22Rv1 (cell line): ENCODE data around the gene PROM1.

ENCODE experiments used
- ZFX ChIP-seq: fragments of 450-650 bp; IDR thresholded peaks from 2 replicates; pipeline ENCODE4 v1.6.1; 2017; ENCODE audit warnings: antibody characterized with exemption, borderline replicate concordance
- TF ChIP-seq, protein P1 (sequence below): fragments of 450-650 bp; IDR thresholded peaks from 2 replicates; pipeline ENCODE4 v1.5.1; 2017; ENCODE audit warnings: mild to moderate bottlenecking

DNA sequence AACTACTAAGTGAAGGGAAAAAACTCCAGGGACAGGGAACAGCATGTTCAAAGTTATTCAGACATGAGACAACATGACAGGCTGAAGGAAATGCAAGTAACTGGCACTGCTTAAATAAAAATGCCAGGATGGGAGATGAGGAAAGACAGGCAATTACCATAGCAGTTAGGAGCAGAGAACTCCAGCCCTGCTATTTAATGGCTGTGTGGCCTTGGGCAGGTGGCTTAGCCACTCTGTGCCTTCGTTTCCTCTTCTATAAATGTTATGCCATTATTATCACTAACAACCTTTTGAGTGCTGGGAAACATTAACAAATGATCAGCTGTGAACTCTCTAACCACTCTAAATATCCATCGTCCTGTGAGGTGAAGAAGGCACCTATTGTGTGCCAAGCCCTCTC, 32.7 kb downstream of the PROM1 start:
- TF ChIP-seq, protein P1, sequence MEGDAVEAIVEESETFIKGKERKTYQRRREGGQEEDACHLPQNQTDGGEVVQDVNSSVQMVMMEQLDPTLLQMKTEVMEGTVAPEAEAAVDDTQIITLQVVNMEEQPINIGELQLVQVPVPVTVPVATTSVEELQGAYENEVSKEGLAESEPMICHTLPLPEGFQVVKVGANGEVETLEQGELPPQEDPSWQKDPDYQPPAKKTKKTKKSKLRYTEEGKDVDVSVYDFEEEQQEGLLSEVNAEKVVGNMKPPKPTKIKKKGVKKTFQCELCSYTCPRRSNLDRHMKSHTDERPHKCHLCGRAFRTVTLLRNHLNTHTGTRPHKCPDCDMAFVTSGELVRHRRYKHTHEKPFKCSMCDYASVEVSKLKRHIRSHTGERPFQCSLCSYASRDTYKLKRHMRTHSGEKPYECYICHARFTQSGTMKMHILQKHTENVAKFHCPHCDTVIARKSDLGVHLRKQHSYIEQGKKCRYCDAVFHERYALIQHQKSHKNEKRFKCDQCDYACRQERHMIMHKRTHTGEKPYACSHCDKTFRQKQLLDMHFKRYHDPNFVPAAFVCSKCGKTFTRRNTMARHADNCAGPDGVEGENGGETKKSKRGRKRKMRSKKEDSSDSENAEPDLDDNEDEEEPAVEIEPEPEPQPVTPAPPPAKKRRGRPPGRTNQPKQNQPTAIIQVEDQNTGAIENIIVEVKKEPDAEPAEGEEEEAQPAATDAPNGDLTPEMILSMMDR = no peak
- TF ChIP-seq ZFX = no peak
